Lung (tissue), 12 donors: ENCODE results near the gene ISG20. TPM values are rescaled to one million over a fixed set of nuclear protein-coding genes. Genes with fewer than 3 reads are reported as not detected.
"Not testable (repeated sequence)": the region's sequence is repeated elsewhere in the genome, so short reads cannot be mapped to it uniquely, and the experiment has no call there.

Experiments used
- ATAC-seq: fragments of 200-7000 bp; cut with Tn5 transposase; one replicate; pipeline ENCODE4 v1.9.1; 2020; ENCODE audit warnings: moderate number of reproducible peaks; ENCODE audit not compliant: insufficient read depth, low FRiP score
- DNase-seq, 3 donors: peaks; one replicate each; pipeline ENCODE4 v3.0.0-alpha.2; 2013 to 2017
- H3K27ac ChIP-seq, 2 donors: one replicate each; pipeline ENCODE4 v1.5.1; 2013; ENCODE audit warnings: mild to moderate bottlenecking in 2 of 2, moderate library complexity in 2 of 2, control low read depth in 1 of 2, inconsistent platforms in 1 of 2, low read depth in 1 of 2, low read length in 1 of 2
- H3K27me3 ChIP-seq, 3 donors: one replicate each; pipeline ENCODE4 v1.5.1; 2013; ENCODE audit warnings: low read length in 2 of 3; ENCODE audit not compliant: control insufficient read depth in 3 of 3, insufficient read depth in 3 of 3
- H3K36me3 ChIP-seq, 4 donors: one replicate each; pipeline ENCODE4 v1.5.1; 2013; ENCODE audit warnings: low read length in 4 of 4, mild to moderate bottlenecking in 1 of 4, moderate library complexity in 1 of 4; ENCODE audit not compliant: control insufficient read depth in 4 of 4, insufficient read depth in 4 of 4
- H3K4me1 ChIP-seq, 5 donors: one replicate each; pipeline ENCODE4 v1.5.1; 2013; ENCODE audit warnings: low read length in 5 of 5, mild to moderate bottlenecking in 2 of 5, moderate library complexity in 1 of 5; ENCODE audit not compliant: control insufficient read depth in 5 of 5, insufficient read depth in 5 of 5
- H3K4me3 ChIP-seq: one replicate; pipeline ENCODE4 v1.5.1; 2013; ENCODE audit warnings: mild to moderate bottlenecking, control low read depth, moderate library complexity
- H3K9ac ChIP-seq, 2 donors: one replicate each; pipeline ENCODE4 v1.5.1; 2013; ENCODE audit warnings: low read length in 2 of 2, control low read depth in 1 of 2; ENCODE audit not compliant: insufficient read depth in 1 of 2
- H3K9me3 ChIP-seq, 4 donors: one replicate each; pipeline ENCODE4 v1.5.1; 2013; ENCODE audit warnings: low read length in 3 of 4, mild to moderate bottlenecking in 1 of 4, moderate library complexity in 1 of 4; ENCODE audit not compliant: control insufficient read depth in 4 of 4, insufficient read depth in 3 of 4
- WGBS, 2 donors: extraction: QIAGEN DNeasy Blood & Tissue Kit; methylation state at CpG; one replicate each; pipeline ENCODE4 v1.1.7; 2013; 5-methylcytosine and 5-hydroxymethylcytosine counted together
- polyA plus RNA-seq, 2 donors: library from polyadenylated mRNA; stranded (reverse); fragments of 200-250 nt; gene quantifications; one replicate each; pipeline ENCODE4 v1.2.1, GENCODE V29; 2013
- total RNA-seq, 2 donors: library from RNA; depleted of rRNA in 1 of 2; stranded (reverse); fragments of >200 nt in 1 of 2; gene quantifications; one replicate each; pipeline ENCODE4 v1.2.1, GENCODE V29; 2014 to 2021
- TF ChIP-seq, protein P1 (sequence below): IDR thresholded peaks from 2 replicates; pipeline ENCODE4 v1.5.1; 2012; ENCODE audit warnings: mild to moderate bottlenecking; ENCODE audit errors: control extremely low read depth, extremely low read depth
- donor health status: control.
- donor health status: control.
- donor health status: Bipolar disorder and iron deficiency.
- donor health status: healthy.
- donor health status: DM: yes; HTN: yes; CAD: no.

ISG20 gene
- total and polyA plus RNA-seq, 4 donors, result 18.5 to 61.6 (median 46.6) TPM

DNA sequence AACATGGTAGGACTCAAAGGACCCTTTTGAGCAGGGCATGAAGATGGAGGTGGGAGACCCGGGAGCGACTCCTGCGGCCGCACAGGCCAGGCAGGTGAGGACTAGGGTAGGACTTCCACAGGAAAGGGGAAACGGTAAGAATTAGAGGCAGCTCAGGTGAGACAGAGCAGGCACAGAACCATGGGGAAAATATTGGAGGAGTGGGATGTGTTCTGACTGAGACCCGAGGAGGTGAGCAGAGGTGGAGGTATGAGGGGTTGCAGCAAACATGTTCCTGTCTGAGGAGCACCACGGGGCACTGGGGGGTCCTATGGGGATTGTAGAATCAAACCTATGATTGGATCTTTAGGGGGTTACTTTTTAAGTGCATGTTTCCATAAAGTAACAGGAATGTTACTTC lies 1.4 kb upstream of the ISG20 start:
- Histone ChIP-seq H3K4me1 (peaks cover 3 to 35% (median 14%) of the 10 kb centered on the region in 5 donors), H3K9me3 (no peaks in the 10 kb centered on the region), H3K27me3 (peaks cover 0 to 4% (median 0%) of the 10 kb centered on the region in 3 donors), H3K36me3 (peaks cover 0 to 2% (median 0%) of the 10 kb centered on the region in 4 donors), H3K27ac (peak overlapping the region in 1 of 2 donors; percentile 76), H3K4me3 (no peak overlapping the region), H3K9ac (no peak overlapping the region)
- DNase-seq, result no peak
- TF ChIP-seq, protein P1, sequence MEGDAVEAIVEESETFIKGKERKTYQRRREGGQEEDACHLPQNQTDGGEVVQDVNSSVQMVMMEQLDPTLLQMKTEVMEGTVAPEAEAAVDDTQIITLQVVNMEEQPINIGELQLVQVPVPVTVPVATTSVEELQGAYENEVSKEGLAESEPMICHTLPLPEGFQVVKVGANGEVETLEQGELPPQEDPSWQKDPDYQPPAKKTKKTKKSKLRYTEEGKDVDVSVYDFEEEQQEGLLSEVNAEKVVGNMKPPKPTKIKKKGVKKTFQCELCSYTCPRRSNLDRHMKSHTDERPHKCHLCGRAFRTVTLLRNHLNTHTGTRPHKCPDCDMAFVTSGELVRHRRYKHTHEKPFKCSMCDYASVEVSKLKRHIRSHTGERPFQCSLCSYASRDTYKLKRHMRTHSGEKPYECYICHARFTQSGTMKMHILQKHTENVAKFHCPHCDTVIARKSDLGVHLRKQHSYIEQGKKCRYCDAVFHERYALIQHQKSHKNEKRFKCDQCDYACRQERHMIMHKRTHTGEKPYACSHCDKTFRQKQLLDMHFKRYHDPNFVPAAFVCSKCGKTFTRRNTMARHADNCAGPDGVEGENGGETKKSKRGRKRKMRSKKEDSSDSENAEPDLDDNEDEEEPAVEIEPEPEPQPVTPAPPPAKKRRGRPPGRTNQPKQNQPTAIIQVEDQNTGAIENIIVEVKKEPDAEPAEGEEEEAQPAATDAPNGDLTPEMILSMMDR, result no peak
- ATAC-seq, result no peak
- WGBS, 2 donors, result 76 to 91% methylated on average over 7 of the region's 7 CpGs

DNA sequence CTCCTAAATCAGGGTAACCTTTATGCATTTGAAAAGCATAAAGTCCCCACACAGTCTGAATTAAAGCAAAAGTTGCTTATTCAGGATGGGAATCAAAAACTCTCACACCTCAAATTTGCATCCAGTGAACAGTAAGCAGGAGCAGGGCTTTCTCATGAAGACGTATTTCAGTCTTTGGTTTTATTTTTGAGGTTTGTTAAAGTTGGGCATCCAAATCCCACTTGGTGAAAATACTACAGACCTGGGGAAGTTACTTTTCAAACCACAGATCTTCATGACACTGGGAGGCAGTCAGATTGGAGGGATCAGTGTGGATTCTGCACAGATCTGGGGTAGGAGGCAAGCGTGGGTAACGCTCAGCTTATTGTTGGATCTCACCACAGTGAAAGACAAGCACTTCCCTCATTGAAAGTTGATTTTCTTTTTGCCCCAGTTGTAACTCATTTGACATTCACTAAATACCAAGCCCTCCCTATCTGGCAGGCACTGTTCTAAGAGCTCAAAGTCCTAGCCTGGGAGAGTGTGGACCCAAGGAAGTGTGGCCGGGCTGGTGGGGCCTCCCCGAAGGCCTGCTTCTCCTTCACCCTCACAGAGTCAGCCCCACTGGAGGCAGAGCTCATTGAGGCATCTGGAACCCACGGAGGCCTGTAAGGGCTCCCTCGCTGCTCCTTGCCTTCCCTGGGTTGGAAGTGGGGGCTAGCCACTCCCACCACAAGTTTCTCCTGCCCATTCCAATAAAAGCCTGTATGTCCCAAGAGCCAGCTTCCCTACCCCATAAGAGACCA lies 783 bp upstream of the ISG20 start:
- H3K4me1 ChIP-seq, result peaks cover 3 to 35% (median 14%) of the 10 kb centered on the region in 5 donors
- peaks cover 0 to 4% (median 0%) of the 10 kb centered on the region in 3 donors for H3K27me3 ChIP-seq
- DNase-seq, result no peak

DNA sequence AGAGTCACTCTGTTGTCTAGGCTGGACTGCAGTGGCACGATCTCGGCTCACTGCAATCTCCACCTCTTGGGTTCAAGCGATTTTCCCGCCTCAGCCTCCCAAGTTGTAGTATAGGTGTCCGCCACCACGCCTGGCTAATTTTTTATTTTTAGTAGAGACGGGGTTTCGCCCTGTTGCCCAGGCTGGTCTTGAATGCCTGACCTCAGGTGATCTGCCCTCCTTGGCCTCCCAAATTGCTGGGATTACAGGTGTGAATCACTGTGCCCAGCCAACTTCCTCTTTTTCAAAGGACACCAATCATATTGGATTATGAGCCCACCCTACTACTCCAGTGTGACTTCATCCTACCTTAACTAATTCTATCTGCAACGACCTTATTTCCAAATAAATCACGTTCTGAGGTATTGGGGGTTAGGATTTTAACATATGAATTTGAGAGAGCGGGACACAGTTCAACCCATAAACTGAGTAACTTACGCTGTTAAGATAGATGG lies 3.2 kb downstream of the ISG20 start:
- Histone ChIP-seq H3K36me3 (peaks cover 0 to 3% (median 0%) of the 10 kb centered on the region in 4 donors), H3K27ac (no peak overlapping the region), H3K27me3 (no peaks in the 10 kb centered on the region), H3K4me1 (peaks cover 0 to 28% (median 9%) of the 10 kb centered on the region in 5 donors), H3K4me3 (no peak overlapping the region), H3K9me3 (no peaks in the 10 kb centered on the region), H3K9ac (no peak overlapping the region)
- WGBS, 2 donors, result 86 to 93% methylated on average over 12 of the region's 12 CpGs
- ATAC-seq (no peak), DNase-seq (no peak)
- TF ChIP-seq, protein P1, result no peak

More for the DNA sequence above, 783 bp upstream of the ISG20 start:
- Histone ChIP-seq H3K9me3 (no peaks in the 10 kb centered on the region), H3K4me3 (no peak overlapping the region), H3K9ac (peak overlapping the region; percentile 55 to 65), H3K36me3 (peaks cover 0 to 2% (median 0%) of the 10 kb centered on the region in 4 donors), H3K27ac (peak overlapping the region; percentile 90 to 95)
- WGBS, 2 donors, result 60 to 66% methylated on average over 7 of the region's 7 CpGs
- no peak for ATAC-seq
- TF ChIP-seq, protein P1, result no peak

DNA sequence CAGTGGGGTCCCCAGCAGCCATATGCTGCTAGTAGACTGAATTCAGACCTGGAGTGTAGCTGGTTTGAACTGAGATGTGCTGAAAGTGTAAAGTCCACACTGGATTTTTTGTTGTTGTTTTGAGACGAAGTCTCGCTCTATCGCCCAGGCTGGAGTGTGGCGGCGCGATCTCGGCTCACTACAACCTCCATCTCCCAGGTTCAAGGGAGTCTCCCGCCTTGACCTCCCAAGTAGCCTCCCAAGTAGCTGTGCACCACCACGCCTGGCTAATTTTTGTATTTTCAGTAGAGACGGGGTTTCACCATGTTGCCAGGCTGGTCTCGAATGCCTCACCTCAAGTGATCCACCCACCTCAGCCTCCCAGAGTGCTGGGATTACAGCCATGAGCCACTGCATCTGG lies 3.7 kb downstream of the ISG20 start:
- 96 to 99% methylated on average over 11 of the region's 11 CpGs for WGBS, 2 donors
- DNase-seq, H3K36me3 ChIP-seq, ATAC-seq, H3K4me3 ChIP-seq, H3K9me3 ChIP-seq, H3K9ac ChIP-seq, H3K27me3 ChIP-seq, H3K27ac ChIP-seq: not testable (repeated sequence)
- H3K4me1 ChIP-seq, result peaks cover 0 to 28% (median 9%) of the 10 kb centered on the region in 5 donors
